ENCODE measurements around the gene CENPB. TPM values are rescaled to one million over a fixed set of nuclear protein-coding genes. Genes with fewer than 3 reads are reported as not detected.

The CENPB gene
- polyA plus RNA-seq, 3 donors: 37.8 to 73.4 (median 70.9) TPM

- 62 to 64% (median 62%) methylated on average over 8 of the region's 8 CpGs for WGBS, 3 donors
Measured at GRCh38 chr20:3812975-3813847, 26.7 kb upstream of the CENPB start.

DNA sequence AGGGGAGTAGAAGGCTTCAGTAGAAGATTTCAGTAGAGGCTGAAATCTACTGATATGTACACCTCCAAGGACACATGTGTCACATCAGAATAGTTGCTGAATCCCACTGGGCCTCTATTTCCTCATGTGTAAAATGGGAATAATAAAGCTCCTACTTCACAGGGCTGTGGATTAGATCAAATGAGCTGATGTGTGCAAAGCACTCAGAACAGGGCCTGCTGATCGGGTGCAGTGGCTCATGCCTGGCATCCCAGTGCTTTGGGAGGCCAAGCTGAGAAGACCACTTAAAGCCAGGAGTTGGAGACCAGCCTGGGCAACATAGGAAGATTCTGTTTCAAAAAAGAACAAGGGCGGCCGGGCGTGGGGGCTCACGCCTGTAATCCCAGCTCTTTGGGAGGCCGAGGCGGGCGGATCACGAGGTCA, 25.7 kb upstream of the CENPB start:
- 86 to 97% (median 91%) methylated on average over 7 to 9 of the region's 9 CpGs for WGBS, 3 donors
- peak overlapping the region; percentile 60 for H3K27ac ChIP-seq (ENCODE audit: low read depth, low read length)

More at GRCh38 chr20:3812975-3813847, 26.7 kb upstream of the CENPB start:
- no peak overlapping the region for H3K27ac ChIP-seq (ENCODE audit: low read depth, low read length)

- 3 to 5% (median 5%) methylated on average over 20 of the region's 20 CpGs for WGBS, 3 donors
- peak overlapping the region; percentile 60 for H3K27ac ChIP-seq (ENCODE audit: low read depth, low read length)
Measured at GRCh38 chr20:3811467-3812258, 25.1 kb upstream of the CENPB start.

DNA sequence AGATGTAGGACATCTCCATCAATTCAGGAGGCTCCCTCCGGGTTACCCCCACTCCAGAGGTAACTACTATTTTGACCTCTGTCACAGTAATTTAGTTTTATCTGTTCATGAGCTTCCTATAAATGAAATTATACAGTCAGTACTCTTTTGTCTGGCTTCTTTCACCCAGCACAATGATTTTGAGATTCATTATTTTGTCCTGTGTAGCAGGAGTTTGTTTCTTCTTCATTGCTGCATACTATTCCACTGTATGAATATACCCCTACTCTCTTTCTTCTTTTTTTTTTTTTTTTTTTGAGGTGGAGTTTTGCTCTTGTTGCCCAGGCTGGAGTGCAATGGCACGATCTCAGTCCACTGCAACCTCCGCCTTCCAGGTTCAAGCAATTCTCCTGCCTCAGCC, 22.0 kb upstream of the CENPB start:
- WGBS, 3 donors: 85 to 89% (median 88%) methylated on average over 3 of the region's 3 CpGs
- H3K27ac ChIP-seq (ENCODE audit: low read depth, low read length): no peak overlapping the region

- WGBS, 3 donors: 90 to 91% (median 91%) methylated on average over 11 of the region's 11 CpGs
- H3K27ac ChIP-seq (ENCODE audit: low read depth, low read length): no peak overlapping the region
Measured at GRCh38 chr20:3804781-3805180, 18.2 kb upstream of the CENPB start.

- H3K27ac ChIP-seq (ENCODE audit: low read depth, low read length): no peak overlapping the region
Measured at GRCh38 chr20:3804254-3804751, 17.8 kb upstream of the CENPB start.

DNA sequence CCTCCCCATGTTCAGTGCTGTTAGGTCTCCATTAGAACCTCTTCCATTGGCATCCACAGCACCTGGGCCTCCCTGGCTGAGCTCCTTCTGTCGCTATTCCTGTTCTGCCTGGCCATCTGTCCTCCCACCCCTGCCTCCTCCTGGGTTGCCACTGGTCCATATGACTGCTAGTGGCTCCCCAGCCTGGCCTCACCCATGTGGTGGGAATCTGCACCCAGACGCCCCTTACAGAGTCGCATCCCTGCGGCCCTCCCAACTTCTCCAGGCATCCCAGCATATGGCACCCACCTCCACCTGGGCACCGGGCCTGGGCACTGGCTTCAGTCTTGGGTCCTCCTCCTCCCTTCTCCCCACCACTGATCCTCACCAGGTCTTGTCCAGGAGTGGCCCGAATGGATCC, 17.3 kb upstream of the CENPB start:
- WGBS, 3 donors: 86 to 92% (median 91%) methylated on average over 6 of the region's 6 CpGs
- no peak overlapping the region for H3K27ac ChIP-seq (ENCODE audit: low read depth, low read length)

More at GRCh38 chr20:3804254-3804751, 17.8 kb upstream of the CENPB start:
- WGBS, 3 donors: 75 to 89% (median 83%) methylated on average over 11 of the region's 11 CpGs

DNA sequence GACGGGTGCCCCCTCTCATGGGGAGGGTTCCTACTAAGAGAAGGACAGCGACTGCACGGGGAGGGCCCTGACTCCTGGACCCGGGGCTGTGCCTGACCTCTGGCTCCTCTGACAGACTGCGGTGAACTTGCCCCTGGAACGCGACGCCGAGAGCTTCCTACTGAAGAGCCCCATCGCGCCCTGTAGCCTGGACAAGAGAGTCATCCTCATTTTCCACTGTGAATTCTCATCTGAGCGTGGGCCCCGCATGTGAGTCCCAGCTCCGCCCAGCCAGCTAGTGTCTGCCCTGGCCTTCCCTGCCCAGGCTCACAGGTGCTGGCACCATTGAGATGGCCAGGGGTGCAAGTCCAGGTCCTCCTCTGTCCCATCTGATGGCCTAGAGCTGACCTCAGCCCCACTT, 16.7 kb upstream of the CENPB start:
- no peak overlapping the region for H3K27ac ChIP-seq (ENCODE audit: low read depth, low read length)
- WGBS, 3 donors: 92 to 95% (median 94%) methylated on average over 14 of the region's 14 CpGs

DNA sequence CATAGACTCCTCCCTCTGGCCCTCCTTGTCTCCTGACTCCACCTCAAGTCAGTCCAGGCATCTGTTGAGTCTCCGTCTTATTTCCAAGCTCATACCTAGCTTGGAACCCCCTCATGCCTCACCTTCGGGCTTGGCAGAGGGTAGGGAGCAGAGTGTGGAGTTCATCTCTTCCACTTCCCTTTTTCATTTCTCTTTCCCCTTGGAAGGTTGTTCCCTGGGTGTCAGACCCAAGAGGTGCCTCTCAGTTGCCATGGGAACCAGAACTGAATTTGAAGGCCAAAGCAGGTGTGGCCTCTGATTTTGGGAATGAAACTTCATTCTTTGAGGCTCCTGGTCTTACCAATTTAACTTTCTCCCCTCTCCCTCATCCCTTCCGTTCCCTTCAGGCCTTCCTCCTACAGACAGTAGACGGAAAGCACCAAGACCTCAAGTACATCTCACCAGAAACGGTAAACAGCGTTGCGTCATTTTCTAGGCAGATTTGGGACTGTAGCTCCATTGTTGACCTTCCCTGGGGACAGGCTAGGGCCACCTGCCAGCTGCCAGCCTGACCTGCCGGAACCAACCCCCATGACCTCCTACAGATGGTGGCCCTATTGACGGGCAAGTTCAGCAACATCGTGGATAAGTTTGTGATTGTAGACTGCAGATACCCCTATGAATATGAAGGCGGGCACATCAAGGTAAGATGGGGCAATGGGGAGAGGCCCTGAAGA, 16.1 kb upstream of the CENPB start:
- no peak overlapping the region for H3K27ac ChIP-seq (ENCODE audit: low read depth, low read length)
- 80 to 85% (median 83%) methylated on average over 11 of the region's 11 CpGs for WGBS, 3 donors

DNA sequence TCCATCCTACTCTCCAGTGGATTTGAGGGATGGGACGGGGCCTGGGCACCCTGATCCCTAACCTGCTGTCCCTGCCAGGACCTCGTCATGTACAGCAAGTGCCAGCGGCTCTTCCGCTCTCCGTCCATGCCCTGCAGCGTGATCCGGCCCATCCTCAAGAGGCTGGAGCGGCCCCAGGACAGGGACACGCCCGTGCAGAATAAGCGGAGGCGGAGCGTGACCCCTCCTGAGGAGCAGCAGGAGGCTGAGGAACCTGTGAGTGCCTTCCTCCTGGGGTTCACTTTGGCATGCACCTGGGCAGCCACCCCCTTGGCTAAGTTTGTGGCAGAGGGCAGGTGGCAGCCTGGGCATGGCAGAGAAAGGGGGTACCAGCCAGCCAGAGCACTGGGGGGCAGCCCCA, 15.3 kb upstream of the CENPB start:
- H3K27ac ChIP-seq (ENCODE audit: low read depth, low read length): no peak overlapping the region
- WGBS, 3 donors: 96 to 97% (median 96%) methylated on average over 13 of the region's 13 CpGs

DNA sequence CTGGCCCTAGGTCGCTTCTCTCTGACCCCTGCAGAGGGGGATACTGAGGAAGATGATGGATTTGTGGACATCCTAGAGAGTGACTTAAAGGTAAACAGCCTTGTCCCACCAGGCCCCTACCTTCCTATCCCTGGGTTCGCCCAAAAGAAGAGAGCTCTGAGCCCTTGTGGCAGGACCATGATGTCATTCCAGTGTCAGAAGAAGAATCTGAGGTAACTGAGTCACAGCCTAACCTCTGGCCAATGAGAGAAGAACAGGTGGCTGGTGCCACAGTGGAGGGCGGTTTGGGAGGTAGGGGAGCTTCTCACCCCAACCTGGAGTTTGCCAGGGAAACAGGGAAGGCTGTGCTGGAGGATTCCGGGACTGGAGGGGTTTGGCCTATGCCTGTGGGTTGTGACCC, 14.8 kb upstream of the CENPB start:
- 91 to 97% (median 96%) methylated on average over 4 of the region's 4 CpGs for WGBS, 3 donors
- H3K27ac ChIP-seq (ENCODE audit: low read depth, low read length): no peak overlapping the region

- 89 to 97% (median 92%) methylated on average over 8 of the region's 8 CpGs for WGBS, 3 donors
- H3K27ac ChIP-seq (ENCODE audit: low read depth, low read length): no peak overlapping the region
Measured at GRCh38 chr20:3800878-3801260, 14.3 kb upstream of the CENPB start.

- H3K27ac ChIP-seq (ENCODE audit: low read depth, low read length): no peak overlapping the region
- 88 to 95% (median 90%) methylated on average over 14 to 18 of the region's 18 CpGs for WGBS, 3 donors
Measured at GRCh38 chr20:3800256-3800877, 13.8 kb upstream of the CENPB start.

- H3K27ac ChIP-seq (ENCODE audit: low read depth, low read length): no peak overlapping the region
- 88 to 96% (median 95%) methylated on average over 3 of the region's 3 CpGs for WGBS, 3 donors
Measured at GRCh38 chr20:3798908-3799248, 12.3 kb upstream of the CENPB start.

- WGBS, 3 donors: 78 to 84% (median 83%) methylated on average over 5 of the region's 5 CpGs
- H3K27ac ChIP-seq (ENCODE audit: low read depth, low read length): no peak overlapping the region
Measured at GRCh38 chr20:3798373-3798768, 11.8 kb upstream of the CENPB start.

DNA sequence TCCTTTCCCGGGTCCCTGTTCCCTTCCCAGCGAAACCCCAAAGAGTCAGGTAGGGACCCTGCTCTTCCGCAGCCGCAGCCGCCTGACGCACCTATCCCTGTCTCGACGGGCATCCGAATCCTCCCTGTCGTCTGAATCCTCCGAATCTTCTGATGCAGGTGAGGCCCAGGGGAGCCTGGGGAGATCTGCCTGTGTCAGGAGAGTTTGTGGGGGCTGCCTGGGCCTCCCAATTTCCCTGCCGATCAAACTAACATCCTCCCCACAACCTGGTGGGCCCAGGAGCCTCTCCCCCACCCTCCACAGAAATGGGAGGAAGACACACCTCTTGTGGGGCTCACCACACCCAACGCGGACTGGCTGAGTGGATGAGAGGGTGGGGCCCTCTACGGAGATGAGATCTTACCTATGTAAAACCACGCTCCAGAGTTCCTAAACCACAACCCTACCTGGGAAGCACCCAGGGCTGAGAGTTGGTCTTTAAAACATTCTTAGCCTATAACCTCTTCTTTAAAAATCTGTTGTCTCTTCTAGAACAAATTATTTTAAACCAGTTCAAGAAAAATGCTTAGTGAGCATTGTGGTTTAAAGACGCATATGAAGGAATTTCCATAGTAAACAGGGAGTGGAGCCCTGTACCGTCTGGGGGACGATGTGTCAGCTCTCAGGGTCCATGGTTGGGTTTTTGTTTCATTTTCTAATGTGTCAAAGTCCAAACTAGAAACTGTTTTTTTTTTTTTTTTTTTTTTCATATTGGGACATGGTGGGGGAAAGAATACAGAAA, 11.2 kb upstream of the CENPB start:
- H3K27ac ChIP-seq (ENCODE audit: low read depth, low read length): peak overlapping the region; percentile 9
- 68 to 82% (median 71%) methylated on average over 19 of the region's 19 CpGs for WGBS, 3 donors

GRCh38 chr20:3797226-3797545, 10.6 kb upstream of the CENPB start:
- no peak overlapping the region for H3K27ac ChIP-seq (ENCODE audit: low read depth, low read length)
- WGBS, 3 donors: 85 to 92% (median 86%) methylated on average over 5 of the region's 5 CpGs
